Adipose tissue (tissue), 3 donors: ENCODE measurements around the gene ACOX2. TPM values are rescaled to one million over a fixed set of nuclear protein-coding genes. Genes with fewer than 3 reads are reported as not detected.

ENCODE experiments used
- H3K27ac ChIP-seq: one replicate; pipeline ENCODE4 v1.5.1; 2013; ENCODE audit warnings: low read depth, low read length
- WGBS, 3 donors: extraction: QIAGEN DNeasy Blood & Tissue Kit; methylation state at CpG; one replicate each; pipeline ENCODE4 v1.1.7; 2013; 5-methylcytosine and 5-hydroxymethylcytosine counted together
- polyA plus RNA-seq, 3 donors: library from polyadenylated mRNA; stranded (reverse); fragments of 200-250 nt; gene quantifications; one replicate each; pipeline ENCODE4 v1.2.3, GENCODE V29; 2013
- donor health status: healthy with polysubstance abuse.
- donor health status: Bipolar disorder and iron deficiency.
- donor health status: healthy.

ACOX2 gene
- polyA plus RNA-seq, 3 donors: 4.7 to 31.7 (median 19.3) TPM

- no peak overlapping the region for H3K27ac ChIP-seq
- WGBS, 3 donors: 80 to 84% (median 81%) methylated on average over 10 of the region's 10 CpGs
These were observed 14.9 kb downstream of the ACOX2 start for GRCh38 chr3:58521917-58522631.

GRCh38 chr3:58521336-58521670 is 15.7 kb downstream of the ACOX2 start:
- 91 to 100% (median 96%) methylated on average over 3 of the region's 3 CpGs for WGBS, 3 donors
- no peak overlapping the region for H3K27ac ChIP-seq

- H3K27ac ChIP-seq: no peak overlapping the region
- 59 to 64% (median 62%) methylated on average over 8 of the region's 8 CpGs for WGBS, 3 donors
These were observed 16.3 kb downstream of the ACOX2 start for GRCh38 chr3:58520403-58521335.

GRCh38 chr3:58519668-58520402 is 17.2 kb downstream of the ACOX2 start:
- H3K27ac ChIP-seq: no peak overlapping the region

GRCh38 chr3:58518291-58518789 is 18.6 kb downstream of the ACOX2 start:
- 43 to 69% (median 57%) methylated on average over 3 of the region's 3 CpGs for WGBS, 3 donors
- H3K27ac ChIP-seq: no peak overlapping the region

More at GRCh38 chr3:58519668-58520402, 17.2 kb downstream of the ACOX2 start:
- WGBS, 3 donors: 78 to 95% (median 92%) methylated on average over 6 of the region's 6 CpGs

GRCh38 chr3:58514405-58514804 is 22.6 kb downstream of the ACOX2 start:
- no peak overlapping the region for H3K27ac ChIP-seq
- 93 to 95% (median 95%) methylated on average over 3 of the region's 3 CpGs for WGBS, 3 donors

GRCh38 chr3:58508437-58508836 is 28.6 kb downstream of the ACOX2 start:
- WGBS, 3 donors: 71 to 76% (median 73%) methylated on average over 6 of the region's 6 CpGs

GRCh38 chr3:58507356-58508078 is 29.5 kb downstream of the ACOX2 start:
- H3K27ac ChIP-seq: no peak overlapping the region
- WGBS, 3 donors: 41 to 72% (median 69%) methylated on average over 2 of the region's 2 CpGs

More at GRCh38 chr3:58508437-58508836, 28.6 kb downstream of the ACOX2 start:
- H3K27ac ChIP-seq: no peak overlapping the region

- no peak overlapping the region for H3K27ac ChIP-seq
- whole genome bisulfite sequencing, 3 donors: 14 to 40% (median 20%) methylated on average over 1 of the region's 1 CpG
These were observed 34.1 kb downstream of the ACOX2 start for GRCh38 chr3:58502872-58503271.

GRCh38 chr3:58497097-58497496 is 39.9 kb downstream of the ACOX2 start:
- WGBS, 3 donors: 28 to 46% (median 30%) methylated on average over 1 of the region's 1 CpG
- H3K27ac ChIP-seq: no peak overlapping the region

GRCh38 chr3:58496206-58496857 is 40.7 kb downstream of the ACOX2 start:
- H3K27ac ChIP-seq: no peak overlapping the region
- 86 to 89% (median 87%) methylated on average over 5 of the region's 5 CpGs for WGBS, 3 donors

- no peak overlapping the region for H3K27ac ChIP-seq
- 64 to 88% (median 77%) methylated on average over 3 of the region's 3 CpGs for WGBS, 3 donors
These were observed 41.9 kb downstream of the ACOX2 start for GRCh38 chr3:58495101-58495500.

- H3K27ac ChIP-seq: no peak overlapping the region
- 64 to 78% (median 72%) methylated on average over 3 of the region's 3 CpGs for WGBS, 3 donors
These were observed 42.9 kb downstream of the ACOX2 start for GRCh38 chr3:58494107-58494506.

GRCh38 chr3:58492494-58492905 is 44.5 kb downstream of the ACOX2 start:
- 0 to 1% (median 1%) methylated on average over 15 of the region's 15 CpGs for WGBS, 3 donors
- H3K27ac ChIP-seq: no peak overlapping the region

GRCh38 chr3:58491506-58492402 is 45.2 kb downstream of the ACOX2 start, which contains the start of gene KCTD6:
TSS of gene KCTD6 (plus strand) at chr3:58492096. CDS start at chr3:58498756, 6,660 bp downstream.
- 0 to 1% (median 1%) methylated on average over 59 to 104 of the region's 104 CpGs for WGBS, 3 donors
- H3K27ac ChIP-seq: no peak within 1 kb of the TSS

- WGBS, 3 donors: 63 to 79% (median 69%) methylated on average over 19 of the region's 19 CpGs
- no peak overlapping the region for H3K27ac ChIP-seq
These were observed 46.0 kb downstream of the ACOX2 start for GRCh38 chr3:58490860-58491501.
